H1 (cell line): ENCODE results near the gene IL18BP. TPM values are rescaled to one million over a fixed set of nuclear protein-coding genes. Genes with fewer than 3 reads are reported as not detected.

ENCODE experiments used
- CTCF ChIA-PET: fragments of 300-600 bp; sonication (Branson Sonifier 250); formaldehyde crosslinking; loops from one replicate; lab custom pipeline; 2021; ENCODE audit not compliant: partially characterized antibody; lab: Charles Lee
- POLR2A ChIA-PET: fragments of 300-600 bp; sonication (Branson Sonifier 250); formaldehyde crosslinking; loops from one replicate; lab custom pipeline; 2021; ENCODE audit warnings: inconsistent platforms; ENCODE audit not compliant: partially characterized antibody; lab: Charles Lee
- DNase-seq, 2 experiments: peaks; one replicate each; pipeline versions ENCODE4 v3.0.0 to v3.0.0-alpha.2; 2010 to 2022; ENCODE audit warnings: low spot score in 2 of 2, low read depth in 1 of 2, mixed read lengths in 1 of 2
- FAIRE-seq: peaks from 2 replicates; lab custom pipeline; 2011; peaks lifted over from hg19 to GRCh38; lab: Jason Lieb, UNC
- H2AFZ ChIP-seq: 2 replicates; pipeline ENCODE4 v1.8.1; 2012; ENCODE audit warnings: low read length, inconsistent platforms
- H2AK5ac ChIP-seq: 2 replicates; pipeline ENCODE4 v1.6.1; 2013; ENCODE audit warnings: low read depth, low read length
- H2BK120ac ChIP-seq: replicated peaks from 2 replicates; pipeline ENCODE3; 2013; ENCODE audit warnings: low read depth, low read length, inconsistent platforms
- H2BK12ac ChIP-seq: 2 replicates; pipeline ENCODE4 v1.6.1; 2013; ENCODE audit warnings: low read depth, low read length
- H2BK15ac ChIP-seq: 2 replicates; pipeline ENCODE4 v1.6.1; 2013; ENCODE audit warnings: low read length
- H2BK20ac ChIP-seq: 2 replicates; pipeline ENCODE4 v1.6.1; 2013; ENCODE audit warnings: low read length
- H2BK5ac ChIP-seq: 2 replicates; pipeline ENCODE4 v1.6.1; 2013; ENCODE audit warnings: low read depth, low read length
- H3K14ac ChIP-seq: 2 replicates; pipeline ENCODE4 v1.6.1; 2013; ENCODE audit warnings: inconsistent platforms; ENCODE audit not compliant: insufficient read length
- H3K18ac ChIP-seq: 2 replicates; pipeline ENCODE4 v1.6.1; 2013; ENCODE audit warnings: low read length; ENCODE audit errors: extremely low read depth
- H3K23ac ChIP-seq: 2 replicates; pipeline ENCODE4 v1.6.1; 2013; ENCODE audit warnings: inconsistent platforms; ENCODE audit not compliant: insufficient read length
- H3K23me2 ChIP-seq: 2 replicates; pipeline ENCODE4 v1.6.1; 2013; ENCODE audit warnings: low read depth, low read length
- H3K27ac ChIP-seq: 2 replicates; pipeline ENCODE4 v1.6.1; 2011; ENCODE audit warnings: low read depth, low read length, inconsistent platforms
- H3K27me3 ChIP-seq, 4 experiments: replicated peaks in 1 of 4; 1 replicate in 1 of 4; 2 replicates in 3 of 4; pipeline versions ENCODE4 v1.6.1 to v1.8.1; 2011 to 2013; ENCODE audit warnings: low read length in 3 of 4, mild to moderate bottlenecking in 3 of 4, inconsistent platforms in 2 of 4, mixed read lengths in 2 of 4, moderate library complexity in 1 of 4; ENCODE audit not compliant: control insufficient read depth in 3 of 4, insufficient read depth in 3 of 4; ENCODE audit errors: extremely low read depth in 1 of 4
- H3K36me3 ChIP-seq, 4 experiments: 2 replicates each; pipeline versions ENCODE4 v1.6.1 to v1.8.1; 2011 to 2013; ENCODE audit warnings: mild to moderate bottlenecking in 4 of 4, low read length in 3 of 4, moderate library complexity in 2 of 4, control low read depth in 1 of 4, inconsistent platforms in 1 of 4; ENCODE audit not compliant: insufficient read depth in 4 of 4, control insufficient read depth in 2 of 4
- H3K4ac ChIP-seq: replicated peaks from 2 replicates; pipeline ENCODE3; 2013; ENCODE audit warnings: low read length, low read depth, mixed read lengths, inconsistent platforms; ENCODE audit not compliant: insufficient read length
- H3K4me1 ChIP-seq, 4 experiments: replicated peaks in 1 of 4; 1 replicate in 1 of 4; 2 replicates in 3 of 4; pipeline versions ENCODE4 v1.6.1 to v1.8.1; 2011 to 2013; ENCODE audit warnings: low read length in 3 of 4, inconsistent platforms in 2 of 4, mixed read lengths in 1 of 4; ENCODE audit not compliant: insufficient read depth in 4 of 4, control insufficient read depth in 3 of 4
- H3K4me2 ChIP-seq, 2 experiments: 2 replicates each; pipeline versions ENCODE4 v1.6.1 to v1.8.1; 2011 to 2013; ENCODE audit warnings: low read depth in 2 of 2, low read length in 2 of 2, control low read depth in 1 of 2, inconsistent platforms in 1 of 2, mild to moderate bottlenecking in 1 of 2; ENCODE audit not compliant: insufficient read depth in 1 of 2
- H3K4me3 ChIP-seq, 4 experiments: fragments of 200-600, 300-600 bp in 1 of 4; sonication (generic), shearing (Covaris generic), sonication (Bioruptor Twin) in 1 of 4; 2 replicates each; pipeline versions ENCODE4 v1.5.1 to v1.8.1; 2011 to 2016; ENCODE audit warnings: low read length in 4 of 4, low read depth in 3 of 4, control low read depth in 2 of 4, inconsistent platforms in 2 of 4, mild to moderate bottlenecking in 2 of 4, mixed read lengths in 1 of 4, moderate library complexity in 1 of 4; ENCODE audit not compliant: insufficient read depth in 2 of 4; ENCODE audit errors: extremely low read depth in 1 of 4
- H3K56ac ChIP-seq: replicated peaks from 2 replicates; pipeline ENCODE3; 2013; ENCODE audit warnings: low read depth, mild to moderate bottlenecking, mixed read lengths, low read length, inconsistent platforms; ENCODE audit not compliant: insufficient read length
- H3K79me1 ChIP-seq: 2 replicates; pipeline ENCODE4 v1.6.1; 2013; ENCODE audit warnings: low read depth, low read length, control low read depth
- H3K79me2 ChIP-seq, 2 experiments: 2 replicates each; pipeline versions ENCODE4 v1.6.1 to v1.8.1; 2012 to 2013; ENCODE audit warnings: low read length in 2 of 2, mild to moderate bottlenecking in 2 of 2, inconsistent platforms in 1 of 2; ENCODE audit not compliant: insufficient read depth in 2 of 2, control insufficient read depth in 1 of 2
- H3K9ac ChIP-seq, 4 experiments: replicated peaks in 1 of 4; 1 replicate in 1 of 4; 2 replicates in 3 of 4; pipeline versions ENCODE4 v1.6.1 to v1.8.1; 2011 to 2013; ENCODE audit warnings: low read depth in 3 of 4, low read length in 3 of 4, control low read depth in 2 of 4, mild to moderate bottlenecking in 2 of 4, moderate library complexity in 2 of 4, inconsistent platforms in 1 of 4; ENCODE audit errors: extremely low read depth in 1 of 4
- H3K9me3 ChIP-seq, 2 experiments: 2 replicates each; pipeline versions ENCODE4 v1.6.1 to v1.8.1; 2012 to 2013; ENCODE audit warnings: mild to moderate bottlenecking in 2 of 2, moderate library complexity in 2 of 2, control low read depth in 1 of 2, inconsistent platforms in 1 of 2, low read depth in 1 of 2, low read length in 1 of 2, mixed read lengths in 1 of 2; ENCODE audit not compliant: insufficient read depth in 2 of 2
- H4K20me1 ChIP-seq, 2 experiments: replicated peaks in 1 of 2; 2 replicates each; pipeline versions ENCODE3 to v1.8.1; 2011 to 2013; ENCODE audit warnings: inconsistent platforms in 2 of 2, low read length in 2 of 2, mild to moderate bottlenecking in 1 of 2; ENCODE audit not compliant: insufficient read depth in 2 of 2, control insufficient read depth in 1 of 2
- H4K5ac ChIP-seq: 2 replicates; pipeline ENCODE4 v1.6.1; 2013; ENCODE audit warnings: low read length, low read depth, mixed read lengths, inconsistent platforms; ENCODE audit not compliant: insufficient read length
- H4K8ac ChIP-seq: 2 replicates; pipeline ENCODE4 v1.8.0; 2013; ENCODE audit warnings: mild to moderate bottlenecking, moderate library complexity, low read length, inconsistent platforms; ENCODE audit not compliant: insufficient read depth; ENCODE audit errors: extremely low read depth
- H4K91ac ChIP-seq: replicated peaks from 2 replicates; pipeline ENCODE3; 2013; ENCODE audit warnings: low read length, mixed read lengths, inconsistent platforms; ENCODE audit not compliant: insufficient read length
- ASH2L ChIP-seq: fragments of 200-600, 300-600 bp; sonication (generic); IDR thresholded peaks from one replicate; pipeline ENCODE4 v1.7.1; 2017; ENCODE audit warnings: low read length
- CBX8 ChIP-seq: fragments of 300-800, 300-1000 bp; sonication (generic); IDR thresholded peaks from 2 replicates; pipeline ENCODE4 v1.7.1; 2016; ENCODE audit warnings: low read depth, low read length, borderline replicate concordance
- KDM1A ChIP-seq: fragments of 200-600, 300-600 bp; sonication (generic); IDR thresholded peaks from 2 replicates; pipeline ENCODE4 v1.7.1; 2016; ENCODE audit warnings: mild to moderate bottlenecking, low read length, borderline replicate concordance
- RXRA ChIP-seq: IDR thresholded peaks from 2 replicates; pipeline ENCODE4 v1.6.1; 2011; ENCODE audit warnings: low read depth, mild to moderate bottlenecking, low read length, moderate library complexity; ENCODE audit not compliant: insufficient read depth
- SIRT6 ChIP-seq: IDR thresholded peaks from one replicate; pipeline ENCODE4 v1.7.1; 2012; ENCODE audit warnings: low read length, inconsistent platforms
- SRF ChIP-seq: IDR thresholded peaks from 2 replicates; pipeline ENCODE4 v1.6.1; 2011; ENCODE audit warnings: mild to moderate bottlenecking, low read depth, low read length, moderate library complexity
- SUZ12 ChIP-seq: fragments of 200-600 bp; sonication (generic); IDR thresholded peaks from 2 replicates; pipeline ENCODE4 v1.6.1; 2012; ENCODE audit warnings: mild to moderate bottlenecking, inconsistent platforms, low read length, moderate library complexity, mixed read lengths
- TAF7 ChIP-seq: optimal IDR thresholded peaks from 2 replicates; pipeline ENCODE3; 2011; ENCODE audit warnings: low read depth, mild to moderate bottlenecking, inconsistent platforms, low read length, moderate library complexity, borderline replicate concordance
- WGBS, 2 experiments: shearing (Covaris generic) in 1 of 2; methylation state at CpG; one replicate each; pipeline versions ENCODE4 v1.1.6 to v1.1.7; 2013 to 2015; ENCODE audit warnings: low lambda C conversion rate in 2 of 2, mixed read lengths in 2 of 2, inconsistent platforms in 1 of 2, low coverage in 1 of 2, missing lambda C conversion rate in 1 of 2; ENCODE audit not compliant: insufficient replicate concordance in 2 of 2, insufficient coverage in 1 of 2, insufficient read length in 1 of 2; ENCODE audit errors: extremely low coverage in 1 of 2, missing lambda C conversion rate in 1 of 2; 5-methylcytosine and 5-hydroxymethylcytosine counted together
- polyA plus RNA-seq, 7 experiments: library from polyadenylated mRNA; depleted of rRNA in 3 of 7; stranded (reverse) in 5 of 7; unstranded in 2 of 7; fragments of >200 nt in 5 of 7; fragments of 200-250 nt in 2 of 7; gene quantifications; 1 replicate in 5 of 7; 2 replicates in 1 of 7; 4 replicates in 1 of 7; pipeline versions ENCODE4 v1.2.1 to v1.2.3, GENCODE V29; 2011 to 2013; ENCODE audit warnings: missing spikeins in 2 of 7, mixed read lengths in 2 of 7
- total RNA-seq: library from RNA; stranded (reverse); fragmentation: NEBNext Ultra II Directional; extraction: Animal tissue kit (Norgen Biotek cat#: 25700); gene quantifications from 2 replicates; pipeline ENCODE4 v1.2.1, GENCODE V29; 2021
- TF ChIP-seq, protein P1 (sequence below), 3 experiments: IDR thresholded peaks; 1 replicate in 2 of 3; 2 replicates in 1 of 3; pipeline versions ENCODE4 v1.5.1 to v1.6.1; 2011; ENCODE audit warnings: low read length in 3 of 3, mild to moderate bottlenecking in 3 of 3, inconsistent platforms in 2 of 3, low read depth in 1 of 3, moderate library complexity in 1 of 3; ENCODE audit not compliant: insufficient read depth in 1 of 3; ENCODE audit errors: control extremely low read depth in 1 of 3

Gene IL18BP
- total and polyA plus RNA-seq, 2 of the 8 experiments (the other 6 are each of a cell fraction or from before 2014, with no cell fraction given) = 9.8 to 17.0 TPM

DNA sequence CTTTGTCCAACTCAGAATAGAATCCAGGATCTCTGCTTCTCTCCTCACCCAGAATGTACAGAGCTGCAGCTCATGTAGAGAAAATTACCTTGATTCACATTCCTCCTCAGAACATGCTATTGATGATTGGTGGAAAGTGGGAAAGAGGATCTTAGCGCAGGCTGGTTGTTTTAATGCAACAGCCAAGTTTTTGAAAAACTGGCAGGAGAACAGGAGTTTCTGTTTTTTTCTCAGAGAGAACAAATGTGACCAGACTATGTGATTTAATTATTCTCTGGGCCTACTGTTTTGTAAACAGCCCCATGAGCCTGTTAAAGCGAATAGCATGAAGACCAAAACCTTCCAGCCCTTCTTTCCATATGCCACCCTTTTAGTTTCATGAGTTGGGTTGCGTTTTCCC lies 19.1 kb upstream of the IL18BP start:
- Histone ChIP-seq H3K79me2 (no peaks in the 10 kb centered on the region), H3K23me2 (no peaks in the 10 kb centered on the region), H4K5ac (no peak overlapping the region), H2BK5ac (no peak overlapping the region), H3K9me3 (no peaks in the 10 kb centered on the region), H2BK120ac (no peak overlapping the region), H3K4me3 (no peak overlapping the region), H3K14ac (no peak overlapping the region), H2BK15ac (no peak overlapping the region), H3K4me1 (no peaks in the 10 kb centered on the region), H2BK20ac (no peak overlapping the region), H3K18ac (no peak overlapping the region), H3K27ac (no peak overlapping the region), H3K23ac (no peak overlapping the region), H4K8ac (no peak overlapping the region), H3K4ac (no peak overlapping the region), H2BK12ac (no peak overlapping the region), H3K56ac (no peak overlapping the region), H3K36me3 (peaks cover 0 to 19% (median 7%) of the 10 kb centered on the region in 4 experiments; a peak in 4 of 8 replicates), H3K79me1 (no peaks in the 10 kb centered on the region), H3K4me2 (no peak overlapping the region), H4K20me1 (peaks cover 0 to 4% of the 10 kb centered on the region in 2 experiments), H2AK5ac (no peak overlapping the region), H3K27me3 (no peaks in the 10 kb centered on the region), H4K91ac (no peak overlapping the region), H3K9ac (no peak overlapping the region), H2AFZ (no peak overlapping the region)
- POLR2A ChIA-PET = interaction anchor here (1.3 kb wide), 1 partner anchor 17 kb away, joined by 3 read pairs; no protein-coding TSS in a partner anchor
- TF ChIP-seq, protein P1, sequence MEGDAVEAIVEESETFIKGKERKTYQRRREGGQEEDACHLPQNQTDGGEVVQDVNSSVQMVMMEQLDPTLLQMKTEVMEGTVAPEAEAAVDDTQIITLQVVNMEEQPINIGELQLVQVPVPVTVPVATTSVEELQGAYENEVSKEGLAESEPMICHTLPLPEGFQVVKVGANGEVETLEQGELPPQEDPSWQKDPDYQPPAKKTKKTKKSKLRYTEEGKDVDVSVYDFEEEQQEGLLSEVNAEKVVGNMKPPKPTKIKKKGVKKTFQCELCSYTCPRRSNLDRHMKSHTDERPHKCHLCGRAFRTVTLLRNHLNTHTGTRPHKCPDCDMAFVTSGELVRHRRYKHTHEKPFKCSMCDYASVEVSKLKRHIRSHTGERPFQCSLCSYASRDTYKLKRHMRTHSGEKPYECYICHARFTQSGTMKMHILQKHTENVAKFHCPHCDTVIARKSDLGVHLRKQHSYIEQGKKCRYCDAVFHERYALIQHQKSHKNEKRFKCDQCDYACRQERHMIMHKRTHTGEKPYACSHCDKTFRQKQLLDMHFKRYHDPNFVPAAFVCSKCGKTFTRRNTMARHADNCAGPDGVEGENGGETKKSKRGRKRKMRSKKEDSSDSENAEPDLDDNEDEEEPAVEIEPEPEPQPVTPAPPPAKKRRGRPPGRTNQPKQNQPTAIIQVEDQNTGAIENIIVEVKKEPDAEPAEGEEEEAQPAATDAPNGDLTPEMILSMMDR (IDR thresholded peaks at IDR 0.05; ENCODE audit: control extremely low read depth in 1 of 3, insufficient read depth in 1 of 3, low read depth in 1 of 3, low read length in 3 of 3) = no peak
- TF ChIP-seq ASH2L (no peak), KDM1A (no peak), CBX8 (no peak), SIRT6 (no peak), TAF7 (no peak), RXRA (no peak), SUZ12 (no peak), SRF (no peak)
- DNase-seq (no peak), FAIRE-seq (no peak)
- WGBS, 2 experiments = 90% methylated on average over 3 of the region's 3 CpGs; no CpG with 5 or more reads in 1 of the 2 experiments
- CTCF ChIA-PET = interaction anchor here (0.7 to 4.8 kb wide), 8 partner anchors 8 to 452 kb away, joined by 3 to 54 read pairs (median 5); no protein-coding TSS in a partner anchor
